ENCODE results near the gene RNF217.
"Not testable (repeated sequence)": the region's sequence is repeated elsewhere in the genome, so short reads cannot be mapped to it uniquely, and the experiment has no call there.

Gene RNF217, protein sequence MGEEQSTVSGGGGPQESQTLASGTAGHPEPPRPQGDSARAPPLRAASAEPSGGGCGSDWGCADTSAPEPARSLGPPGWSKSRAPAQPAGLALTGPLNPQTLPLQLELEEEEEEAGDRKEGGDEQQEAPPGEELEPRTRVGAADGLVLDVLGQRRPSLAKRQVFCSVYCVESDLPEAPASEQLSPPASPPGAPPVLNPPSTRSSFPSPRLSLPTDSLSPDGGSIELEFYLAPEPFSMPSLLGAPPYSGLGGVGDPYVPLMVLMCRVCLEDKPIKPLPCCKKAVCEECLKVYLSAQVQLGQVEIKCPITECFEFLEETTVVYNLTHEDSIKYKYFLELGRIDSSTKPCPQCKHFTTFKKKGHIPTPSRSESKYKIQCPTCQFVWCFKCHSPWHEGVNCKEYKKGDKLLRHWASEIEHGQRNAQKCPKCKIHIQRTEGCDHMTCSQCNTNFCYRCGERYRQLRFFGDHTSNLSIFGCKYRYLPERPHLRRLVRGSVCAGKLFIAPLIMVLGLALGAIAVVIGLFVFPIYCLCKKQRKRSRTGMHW

DNA sequence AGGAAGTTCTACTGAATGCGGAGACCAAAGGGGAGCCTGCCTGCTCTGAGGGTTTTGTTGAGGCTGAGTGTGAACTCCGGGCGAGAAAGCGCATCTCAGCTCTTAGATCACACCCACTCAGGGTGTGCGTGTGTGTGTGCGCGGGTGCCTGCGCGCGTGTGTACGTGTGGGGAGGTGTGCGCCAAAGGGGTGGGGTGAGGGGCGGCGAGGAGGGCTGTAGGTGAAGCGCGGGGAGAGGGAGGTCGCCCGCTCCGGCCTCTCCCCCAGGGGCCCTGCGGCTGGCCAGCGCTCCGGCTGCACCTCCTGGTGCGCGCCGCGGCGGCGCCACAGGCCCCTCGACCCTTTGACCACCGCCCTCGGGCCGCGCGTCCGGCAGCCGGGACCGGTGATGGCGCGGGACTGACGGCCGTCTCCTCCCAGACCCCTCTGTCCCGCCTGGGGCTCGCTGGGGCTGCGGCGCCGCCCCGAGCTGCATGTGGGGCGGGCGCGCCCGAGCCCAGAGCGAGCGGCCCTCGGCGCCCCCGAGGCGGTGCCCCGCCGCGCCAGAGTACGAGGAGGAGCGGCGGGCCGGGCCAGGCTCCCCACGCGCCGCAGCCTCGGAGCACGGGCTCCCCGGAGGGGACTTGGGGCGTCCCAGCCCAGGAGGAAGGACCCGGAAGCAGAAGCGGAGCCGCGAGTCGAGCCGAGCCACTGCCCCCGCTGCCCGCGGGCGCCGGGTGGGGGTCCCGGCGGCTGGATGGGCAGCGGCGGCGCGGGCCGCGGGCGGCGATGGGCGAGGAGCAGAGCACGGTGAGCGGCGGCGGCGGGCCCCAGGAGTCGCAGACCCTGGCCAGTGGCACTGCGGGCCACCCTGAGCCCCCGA lies at the start of gene RNF217:
Gene RNF217 (plus strand): TSS at position 661 of the 862 bp plus-strand sequence. CDS start 108 bp downstream, at position 769.
- CTCF ChIA-PET, result interaction anchor here (1.8 kb wide), 1 partner anchor 152 kb away, joined by 4 read pairs; no protein-coding TSS in a partner anchor
- Mint-ChIP-seq H3K9me3 (no peaks in the 10 kb centered on the region), H3K36me3 (peaks cover 2% of the 10 kb centered on the region), H3K27me3 (peaks cover 47% of the 10 kb centered on the region), H3K27ac (no peak within 1 kb of the TSS), H3K4me1 (peaks cover 35% of the 10 kb centered on the region), H3K4me3 (peak within 1 kb of the TSS; percentile 78)
- DNase-seq, result peak; percentile 44

- H3K4me3 Mint-ChIP-seq, result no peak overlapping the region
- H3K36me3 Mint-ChIP-seq, result no peaks in the 10 kb centered on the region
- H3K4me1 Mint-ChIP-seq, result no peaks in the 10 kb centered on the region
- no peaks in the 10 kb centered on the region for H3K27me3 Mint-ChIP-seq
- no peak for DNase-seq
- no peak overlapping the region for H3K27ac Mint-ChIP-seq
- no peaks in the 10 kb centered on the region for H3K9me3 Mint-ChIP-seq
- CTCF ChIA-PET, result no interaction called here
Observed at GRCh38 chr6:124913056-124913455, 49.2 kb upstream of the RNF217 start.

DNA sequence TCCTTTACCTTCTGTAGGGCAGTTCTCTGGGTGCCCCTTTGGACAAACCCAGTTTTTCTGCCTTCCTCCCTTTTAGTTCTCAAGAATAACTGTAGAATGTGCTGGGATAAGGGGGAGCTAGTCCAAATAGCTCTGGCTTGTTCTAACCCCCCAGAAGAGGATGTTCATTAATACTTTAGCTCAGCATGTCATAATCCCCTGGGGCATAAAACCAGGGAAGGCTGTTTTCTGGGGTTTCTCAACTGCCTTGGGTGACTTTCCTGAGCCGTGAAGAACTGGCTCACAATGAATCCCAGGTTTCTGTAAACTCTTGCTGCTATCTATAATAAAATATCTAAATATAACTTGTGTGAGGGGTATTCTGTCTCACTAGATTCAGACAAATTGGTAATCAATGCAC lies 44.5 kb upstream of the RNF217 start:
- no peaks in the 10 kb centered on the region for H3K4me1 Mint-ChIP-seq
- CTCF ChIA-PET, result no interaction called here
- no peak overlapping the region for H3K27ac Mint-ChIP-seq
- H3K27me3 Mint-ChIP-seq, result no peaks in the 10 kb centered on the region
- no peak overlapping the region for H3K4me3 Mint-ChIP-seq
- peaks cover 10% of the 10 kb centered on the region for H3K9me3 Mint-ChIP-seq
- DNase-seq, result no peak
- H3K36me3 Mint-ChIP-seq, result no peaks in the 10 kb centered on the region

GRCh38 chr6:124919703-124920102 lies 42.5 kb upstream of the RNF217 start:
- CTCF ChIA-PET, result not testable (repeated sequence)

DNA sequence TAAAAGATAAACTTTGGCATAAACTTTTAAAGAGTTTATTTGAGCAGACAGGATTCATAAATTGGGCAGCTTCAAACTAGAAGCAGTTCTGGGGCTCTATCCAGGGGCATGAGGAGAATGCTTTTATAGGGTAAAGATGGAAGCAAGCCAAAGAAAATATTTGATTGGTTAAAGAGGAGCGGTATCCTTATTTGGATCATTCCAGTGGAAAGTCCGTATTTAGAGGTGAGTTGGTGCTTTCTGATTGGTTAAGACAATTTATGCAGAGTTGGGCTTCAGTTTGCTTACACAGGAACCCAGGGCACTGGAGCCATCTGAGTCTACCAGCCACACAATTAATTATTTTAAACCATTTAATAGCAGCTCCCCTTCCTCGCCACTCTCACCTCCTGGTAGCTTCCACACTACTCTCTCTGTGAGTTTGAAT lies 37.9 kb upstream of the RNF217 start:
- Mint-ChIP-seq H3K4me3 (no peak overlapping the region), H3K9me3 (peaks cover 10% of the 10 kb centered on the region), H3K4me1 (no peaks in the 10 kb centered on the region), H3K27ac (no peak overlapping the region), H3K27me3 (no peaks in the 10 kb centered on the region), H3K36me3 (no peaks in the 10 kb centered on the region)
- CTCF ChIA-PET, result no interaction called here
- DNase-seq, result no peak

More at GRCh38 chr6:124919703-124920102, 42.5 kb upstream of the RNF217 start:
- not testable (repeated sequence) for H3K27ac Mint-ChIP-seq, H3K27me3 Mint-ChIP-seq, H3K9me3 Mint-ChIP-seq, DNase-seq, H3K4me1 Mint-ChIP-seq, H3K4me3 Mint-ChIP-seq, H3K36me3 Mint-ChIP-seq

DNA sequence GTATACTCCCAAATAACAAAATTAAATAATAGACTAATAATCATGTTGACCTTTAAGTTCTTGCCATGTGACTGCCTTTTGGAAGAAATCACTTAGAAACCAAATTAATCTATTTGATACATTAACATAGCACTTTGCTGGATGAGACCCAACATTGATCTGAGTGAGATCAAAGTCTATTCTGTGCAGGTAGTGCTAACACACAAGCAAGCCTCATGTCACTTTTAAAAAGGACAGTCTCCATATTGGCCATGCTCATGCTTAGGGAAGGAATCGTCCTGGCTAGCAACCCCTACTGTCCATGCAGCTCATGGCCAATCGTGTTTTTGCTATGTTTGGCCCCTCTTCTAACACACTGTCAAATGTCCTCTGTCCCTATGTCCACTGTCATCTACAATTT lies 35.8 kb upstream of the RNF217 start:
- H3K4me1 Mint-ChIP-seq, result no peaks in the 10 kb centered on the region
- H3K27me3 Mint-ChIP-seq, result no peaks in the 10 kb centered on the region
- H3K9me3 Mint-ChIP-seq, result peaks cover 2% of the 10 kb centered on the region
- CTCF ChIA-PET, result no interaction called here
- no peaks in the 10 kb centered on the region for H3K36me3 Mint-ChIP-seq
- no peak overlapping the region for H3K4me3 Mint-ChIP-seq
- no peak overlapping the region for H3K27ac Mint-ChIP-seq
- DNase-seq, result no peak

GRCh38 chr6:124927806-124928205 lies 34.4 kb upstream of the RNF217 start:
- Mint-ChIP-seq H3K4me3 (no peak overlapping the region), H3K36me3 (no peaks in the 10 kb centered on the region), H3K27me3 (no peaks in the 10 kb centered on the region), H3K9me3 (no peaks in the 10 kb centered on the region), H3K4me1 (no peaks in the 10 kb centered on the region), H3K27ac (no peak overlapping the region)
- DNase-seq, result no peak
- CTCF ChIA-PET, result no interaction called here

DNA sequence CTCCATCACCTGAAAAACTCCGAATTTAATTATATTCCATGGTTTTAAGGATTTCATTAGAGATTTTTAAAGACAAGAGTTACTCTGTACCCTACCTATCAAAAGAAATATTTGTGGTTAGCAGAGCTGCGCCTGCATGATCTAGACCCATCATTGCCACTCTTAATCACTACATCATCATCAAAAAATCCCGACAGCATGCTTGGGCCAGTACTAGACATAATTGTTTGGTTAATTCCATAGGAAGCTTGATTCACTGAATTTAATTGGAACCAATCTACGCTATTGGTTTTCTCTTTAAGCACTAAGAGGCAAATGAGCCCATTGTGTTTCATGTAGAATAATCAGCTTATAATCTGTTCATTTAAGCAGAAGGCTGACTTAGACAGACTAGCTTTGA lies 33.4 kb upstream of the RNF217 start:
- CTCF ChIA-PET, result no interaction called here
- H3K4me1 Mint-ChIP-seq, result no peaks in the 10 kb centered on the region
- H3K36me3 Mint-ChIP-seq, result no peaks in the 10 kb centered on the region
- DNase-seq, result no peak
- H3K27me3 Mint-ChIP-seq, result no peaks in the 10 kb centered on the region
- no peaks in the 10 kb centered on the region for H3K9me3 Mint-ChIP-seq
- H3K4me3 Mint-ChIP-seq, result no peak overlapping the region
- H3K27ac Mint-ChIP-seq, result no peak overlapping the region

GRCh38 chr6:124937645-124938044 lies 24.6 kb upstream of the RNF217 start:
- Mint-ChIP-seq H3K9me3 (no peaks in the 10 kb centered on the region), H3K4me3 (no peak overlapping the region), H3K27ac (no peak overlapping the region), H3K4me1 (no peaks in the 10 kb centered on the region), H3K27me3 (no peaks in the 10 kb centered on the region), H3K36me3 (no peaks in the 10 kb centered on the region)
- CTCF ChIA-PET, result no interaction called here
- DNase-seq, result no peak

DNA sequence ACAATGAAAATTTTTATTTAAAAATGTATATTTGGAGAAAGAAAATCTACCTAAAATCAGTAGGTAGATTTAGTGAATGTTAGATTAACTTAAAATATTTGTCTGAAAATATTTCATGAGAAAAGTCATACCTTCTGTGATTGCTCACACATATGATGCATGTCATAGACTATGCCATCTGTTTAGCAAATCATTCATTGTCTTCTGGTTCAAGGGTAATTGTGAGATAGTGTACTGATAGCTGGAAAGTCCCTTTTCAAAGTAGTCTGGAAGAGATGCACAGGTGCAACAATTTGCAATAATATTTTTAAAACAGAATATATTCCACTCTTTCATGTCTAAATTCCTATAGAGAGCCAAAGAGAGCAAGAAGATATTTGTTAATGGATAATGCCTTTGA lies 21.0 kb upstream of the RNF217 start:
- no peak overlapping the region for H3K4me3 Mint-ChIP-seq
- CTCF ChIA-PET, result no interaction called here
- no peaks in the 10 kb centered on the region for H3K9me3 Mint-ChIP-seq
- no peaks in the 10 kb centered on the region for H3K36me3 Mint-ChIP-seq
- no peak for DNase-seq
- no peaks in the 10 kb centered on the region for H3K27me3 Mint-ChIP-seq
- H3K27ac Mint-ChIP-seq, result no peak overlapping the region
- H3K4me1 Mint-ChIP-seq, result no peaks in the 10 kb centered on the region

DNA sequence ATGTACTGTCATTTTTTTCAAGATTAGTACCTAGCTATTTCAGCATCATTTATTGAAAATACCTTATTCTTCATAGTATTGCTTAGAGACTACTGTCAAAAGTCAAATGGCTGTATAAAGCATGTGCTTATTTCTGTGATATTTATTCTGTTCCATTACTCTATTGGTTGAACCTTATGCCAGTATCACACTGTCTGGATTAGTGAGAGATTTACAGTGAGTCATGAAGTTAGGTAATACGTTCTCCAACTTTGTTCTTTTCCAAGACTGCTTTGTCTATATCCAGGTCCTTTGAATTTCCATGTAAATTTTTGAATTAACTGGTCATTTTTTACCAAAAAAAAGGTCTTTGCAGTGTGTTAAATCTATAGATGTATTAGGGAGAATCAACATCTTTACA lies 18.6 kb upstream of the RNF217 start:
- DNase-seq, result no peak
- Mint-ChIP-seq H3K27ac (no peak overlapping the region), H3K9me3 (no peaks in the 10 kb centered on the region), H3K36me3 (no peaks in the 10 kb centered on the region), H3K27me3 (no peaks in the 10 kb centered on the region), H3K4me1 (no peaks in the 10 kb centered on the region), H3K4me3 (no peak overlapping the region)
- CTCF ChIA-PET, result no interaction called here

- H3K4me1 Mint-ChIP-seq, result no peaks in the 10 kb centered on the region
- no peaks in the 10 kb centered on the region for H3K9me3 Mint-ChIP-seq
- no peak for DNase-seq
- no peaks in the 10 kb centered on the region for H3K36me3 Mint-ChIP-seq
- CTCF ChIA-PET, result no interaction called here
- H3K27me3 Mint-ChIP-seq, result no peaks in the 10 kb centered on the region
- H3K4me3 Mint-ChIP-seq, result no peak overlapping the region
- no peak overlapping the region for H3K27ac Mint-ChIP-seq
Observed at GRCh38 chr6:124947971-124948451, 14.2 kb upstream of the RNF217 start.

GRCh38 chr6:124949706-124950105 lies 12.5 kb upstream of the RNF217 start:
- Mint-ChIP-seq H3K27ac (no peak overlapping the region), H3K4me3 (no peak overlapping the region), H3K27me3 (no peaks in the 10 kb centered on the region), H3K9me3 (no peaks in the 10 kb centered on the region), H3K4me1 (no peaks in the 10 kb centered on the region), H3K36me3 (no peaks in the 10 kb centered on the region)
- no peak for DNase-seq
- CTCF ChIA-PET, result no interaction called here

GRCh38 chr6:124953808-124954207 lies 8.4 kb upstream of the RNF217 start:
- CTCF ChIA-PET, result no interaction called here
- peaks cover 2% of the 10 kb centered on the region for H3K4me1 Mint-ChIP-seq
- no peak for DNase-seq
- H3K4me3 Mint-ChIP-seq, result no peak overlapping the region
- no peaks in the 10 kb centered on the region for H3K36me3 Mint-ChIP-seq
- H3K27me3 Mint-ChIP-seq, result no peaks in the 10 kb centered on the region
- H3K9me3 Mint-ChIP-seq, result no peaks in the 10 kb centered on the region
- no peak overlapping the region for H3K27ac Mint-ChIP-seq
